ENCODE measurements around the gene SLC1A2.
A peak's percentile ranks its signal among the peaks of the same experiment; 100 is the strongest.
"Not testable (repeated sequence)": the region's sequence is repeated elsewhere in the genome, so short reads cannot be mapped to it uniquely, and the experiment has no call there.

Gene SLC1A2

DNA sequence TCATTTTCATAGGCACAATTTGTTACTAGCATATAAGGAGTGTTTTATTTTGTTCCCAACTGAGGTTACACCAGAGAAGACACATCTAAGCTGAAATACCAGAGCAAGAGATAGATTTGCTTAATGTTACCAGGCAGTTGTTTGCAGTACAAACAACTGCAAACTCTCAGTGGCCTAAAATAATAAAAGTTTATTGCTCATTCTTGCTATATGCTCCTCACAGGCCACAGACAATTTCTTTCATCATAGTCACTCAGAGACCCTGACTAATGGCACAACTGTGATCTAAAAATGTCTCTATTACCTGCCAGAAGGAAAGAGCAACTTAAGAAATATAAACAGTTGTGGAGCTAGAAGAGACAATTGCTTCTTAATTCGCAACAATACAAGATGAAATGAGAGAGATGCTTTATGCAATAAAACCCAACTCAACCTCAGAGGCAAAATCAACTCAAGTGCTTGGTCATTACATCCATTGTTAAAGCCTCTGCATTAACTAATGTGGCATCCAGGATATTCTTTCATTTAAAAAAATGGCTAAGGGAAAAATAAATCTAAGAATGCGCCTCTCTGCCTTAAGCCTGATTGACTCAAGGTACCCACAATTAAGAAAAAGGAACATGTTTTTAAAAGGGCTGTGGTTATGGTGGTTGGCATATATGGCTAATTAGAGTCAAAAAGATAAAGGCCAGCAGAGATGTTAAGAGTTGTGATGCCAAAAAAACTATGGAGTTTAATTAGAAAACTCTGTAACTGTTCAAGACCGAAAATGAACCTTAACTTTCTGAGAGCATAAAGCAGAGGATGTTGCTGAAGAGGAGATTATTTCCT is 176.7 kb downstream of the SLC1A2 start:
- no peak for DNase-seq (ENCODE audit: low spot score)

DNA sequence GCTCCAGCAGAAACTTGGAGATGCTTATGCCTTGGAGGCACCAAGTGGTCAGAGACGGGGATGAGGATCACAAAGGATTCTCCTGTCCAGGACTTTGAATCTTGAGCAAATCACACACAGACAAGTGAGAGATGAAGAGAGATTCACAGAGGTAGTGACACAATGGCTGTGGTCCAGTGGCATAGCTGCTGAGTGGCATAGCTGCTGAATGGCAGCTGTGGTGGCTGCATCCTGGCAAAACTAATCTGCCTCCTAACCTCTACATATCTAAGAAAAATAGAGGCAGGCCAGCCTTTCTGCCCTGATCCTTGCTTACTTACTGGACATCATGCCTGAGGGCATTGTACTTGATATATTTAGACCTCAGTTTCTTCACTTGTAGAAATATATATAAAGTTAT is 177.8 kb downstream of the SLC1A2 start:
- DNase-seq (ENCODE audit: low spot score): no peak

DNA sequence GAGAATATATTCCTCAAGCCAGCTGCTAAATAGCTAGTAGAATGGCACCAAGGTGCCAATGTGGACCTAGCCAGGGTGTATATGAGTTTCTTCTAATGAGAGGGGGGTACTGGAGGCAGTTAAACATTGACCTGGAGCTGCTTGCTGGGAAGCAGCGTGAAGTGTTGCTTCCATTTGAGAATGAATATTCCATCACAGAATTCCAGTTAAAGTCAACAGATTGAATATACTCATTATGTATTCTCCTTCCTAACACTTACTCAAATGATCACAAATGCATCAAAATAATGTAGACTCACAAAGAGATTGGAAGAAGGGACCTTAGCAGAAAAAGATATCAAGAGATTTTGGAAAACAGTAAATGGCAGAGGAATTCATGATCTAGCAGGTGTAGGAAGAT is 178.3 kb downstream of the SLC1A2 start:
- DNase-seq (ENCODE audit: low spot score): no peak

DNA sequence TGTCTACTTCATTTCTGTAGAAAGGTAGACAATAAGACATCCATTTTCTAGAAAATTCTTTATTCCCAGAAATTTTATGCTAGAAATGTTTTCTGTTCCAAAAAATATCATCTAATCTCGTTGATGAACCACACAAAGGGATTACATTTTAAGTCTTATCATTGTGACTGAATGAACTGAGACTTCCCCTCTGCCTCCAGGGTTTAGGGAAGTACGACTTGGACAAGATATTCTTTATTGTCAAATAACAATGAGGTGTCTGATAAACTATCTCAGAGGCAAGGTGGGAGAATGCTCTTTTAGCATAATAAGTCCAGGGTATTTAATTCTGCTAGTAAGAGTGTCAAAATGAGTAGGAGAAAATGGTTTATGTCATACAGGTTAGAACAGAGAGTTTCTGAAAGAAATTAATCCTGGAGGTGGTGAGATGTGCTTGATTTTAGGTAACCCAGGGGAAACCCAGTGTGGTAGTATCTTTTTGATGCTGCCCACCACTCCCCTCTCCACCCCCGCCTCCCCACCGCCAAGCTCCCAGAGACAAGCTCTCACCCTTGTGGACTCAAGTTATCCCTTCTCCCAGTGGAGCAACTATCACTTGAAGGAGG is 179.8 kb downstream of the SLC1A2 start:
- no peak for DNase-seq (ENCODE audit: low spot score)

DNA sequence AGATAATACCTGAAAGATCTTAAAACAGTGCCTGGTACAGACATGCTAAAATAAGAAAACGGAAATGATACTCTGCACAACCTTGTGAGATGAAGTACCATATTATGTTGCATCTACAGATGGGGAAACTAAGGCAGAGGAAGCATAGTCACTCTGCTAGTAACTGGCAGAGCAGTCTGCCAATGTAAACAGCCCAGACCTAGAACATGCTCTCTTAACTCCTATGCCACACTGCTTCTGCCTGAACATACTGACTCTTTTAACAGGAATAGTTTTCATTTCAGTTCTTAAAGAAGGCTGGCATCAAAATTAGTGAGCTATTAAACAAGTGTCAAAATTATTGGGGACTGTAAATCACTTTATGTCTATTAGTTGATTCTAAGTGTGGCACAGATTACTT is 180.5 kb downstream of the SLC1A2 start:
- DNase-seq (ENCODE audit: low spot score): no peak

DNA sequence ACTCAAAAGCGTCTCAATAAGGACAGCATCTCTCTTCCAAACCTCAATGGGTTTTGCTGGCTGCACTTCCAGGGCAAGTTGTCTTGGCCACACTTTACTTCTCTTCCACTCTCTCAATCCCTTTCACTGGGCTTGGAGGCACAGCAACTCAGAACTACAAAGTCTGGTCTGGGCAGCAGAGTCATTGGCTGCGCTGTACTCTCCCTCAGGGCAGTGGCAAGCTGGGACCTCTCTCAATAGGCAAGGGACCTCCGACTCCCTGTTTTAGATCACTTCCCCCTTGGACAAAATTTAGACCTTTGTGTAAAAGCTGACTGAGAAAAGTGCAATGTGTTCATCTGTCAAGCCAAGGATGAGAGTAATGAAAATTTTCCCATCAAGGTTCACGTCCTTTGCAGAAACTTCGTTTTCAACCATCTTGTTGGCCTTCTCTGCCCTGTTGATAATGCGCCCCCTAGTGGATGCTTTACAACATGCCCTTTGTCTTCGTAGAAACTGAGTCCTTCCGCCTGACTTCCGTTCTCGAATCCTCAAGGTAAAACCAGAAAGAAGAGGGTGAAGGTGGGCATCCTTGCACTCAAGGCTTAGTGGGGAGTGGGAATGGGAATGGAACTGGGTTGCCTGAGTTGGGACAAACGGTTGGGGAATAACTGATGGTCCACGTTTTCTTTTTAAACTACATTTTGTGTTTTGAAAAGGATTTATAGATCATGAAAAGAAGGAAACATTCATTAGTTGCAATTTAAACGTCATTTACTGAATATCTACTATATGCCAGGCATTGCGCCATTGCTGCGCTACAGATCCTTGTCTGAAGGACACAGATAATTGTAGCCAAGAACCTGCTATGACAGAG is 181.3 kb downstream of the SLC1A2 start:
- peak; percentile 64 for DNase-seq (ENCODE audit: low spot score)

DNA sequence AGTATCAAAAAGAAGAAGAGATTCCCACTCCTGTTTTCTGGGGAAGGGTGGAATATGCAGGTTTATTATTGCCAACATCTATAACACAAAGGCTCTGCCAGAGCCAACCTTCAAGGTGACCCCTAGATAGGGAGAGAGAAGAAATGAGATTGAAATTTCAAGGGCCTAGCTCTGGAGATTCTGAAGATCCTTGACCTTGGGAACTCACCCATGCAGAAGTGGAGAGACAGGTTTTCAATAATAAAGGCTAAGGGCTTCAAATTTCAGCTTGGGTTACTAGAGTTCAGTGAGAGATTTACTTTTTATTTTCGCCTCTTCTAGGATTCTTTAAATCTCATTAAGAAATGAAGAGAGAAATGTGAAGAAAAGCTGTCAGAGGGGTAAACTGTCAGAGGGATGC is 182.0 kb downstream of the SLC1A2 start:
- no peak for DNase-seq (ENCODE audit: low spot score)

DNA sequence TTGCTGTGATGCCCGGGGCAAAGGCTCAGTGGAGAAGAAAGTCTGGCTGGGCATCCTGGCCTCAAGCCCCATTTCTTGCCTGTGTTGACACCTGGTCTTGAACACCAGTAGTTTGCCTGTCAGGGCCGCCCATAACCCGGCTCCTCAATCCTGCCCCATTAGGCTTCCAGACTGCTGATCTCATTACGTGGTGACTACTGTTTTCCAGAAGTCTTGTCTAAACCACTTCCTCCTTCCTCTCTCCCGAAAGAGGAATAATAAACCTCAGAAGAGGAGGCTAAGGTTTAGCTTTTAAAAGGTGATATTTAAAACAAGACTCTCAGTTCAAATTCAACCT is 182.7 kb downstream of the SLC1A2 start:
- DNase-seq (ENCODE audit: low spot score): no peak

DNA sequence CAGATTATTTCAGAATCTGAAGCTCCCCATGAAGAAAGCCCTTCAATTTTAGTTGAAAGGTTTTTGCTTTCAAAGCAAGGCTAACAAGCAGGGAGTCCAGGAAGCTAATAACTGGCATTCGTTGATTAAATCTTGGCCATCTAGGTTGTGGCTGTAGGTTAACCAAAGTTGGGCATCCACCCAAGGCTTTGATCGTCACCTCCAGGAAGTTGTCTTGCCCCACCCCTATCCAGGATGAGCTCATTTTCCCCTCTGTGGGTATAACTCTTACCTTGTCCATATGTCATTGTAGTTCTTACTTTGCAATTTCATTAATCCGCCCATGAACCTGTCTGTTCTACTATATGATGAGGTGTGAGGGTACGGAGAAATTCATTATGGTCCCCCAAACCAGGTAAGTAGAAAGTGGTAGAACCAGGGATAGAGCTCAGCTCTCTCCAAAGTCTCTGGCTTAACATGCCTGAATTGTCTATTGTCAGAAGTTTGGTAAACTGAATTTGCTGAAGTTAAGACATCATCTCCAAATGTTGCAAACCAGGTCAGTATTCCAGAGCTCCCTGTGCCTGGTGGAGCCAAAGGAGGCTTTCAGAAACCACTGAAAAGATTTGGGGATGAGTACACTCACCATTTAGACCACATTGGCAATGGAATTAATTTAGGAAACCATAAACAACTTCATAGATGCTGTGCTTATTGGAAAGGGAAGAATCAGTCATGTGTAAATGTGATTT is 183.3 kb downstream of the SLC1A2 start:
- DNase-seq (ENCODE audit: low spot score): no peak

DNA sequence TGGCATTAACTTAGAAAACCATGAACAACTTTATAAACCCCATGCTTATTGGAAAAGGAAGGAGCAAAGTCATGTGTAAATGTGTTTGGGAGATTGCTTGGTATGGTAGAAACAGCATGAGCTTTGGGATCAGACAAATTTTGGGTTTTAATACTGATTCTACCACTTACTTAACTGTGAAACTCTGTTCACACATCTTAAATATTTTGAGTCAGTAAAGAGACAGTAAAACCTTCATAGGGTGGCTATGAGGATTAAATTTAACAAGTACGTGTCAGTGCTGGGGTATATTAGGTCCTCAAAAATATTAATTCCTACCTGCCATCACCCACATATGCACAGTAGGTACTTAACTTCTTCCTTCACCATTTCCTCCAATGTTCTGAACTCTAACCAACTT is 183.9 kb downstream of the SLC1A2 start:
- no peak for DNase-seq (ENCODE audit: low spot score)

DNA sequence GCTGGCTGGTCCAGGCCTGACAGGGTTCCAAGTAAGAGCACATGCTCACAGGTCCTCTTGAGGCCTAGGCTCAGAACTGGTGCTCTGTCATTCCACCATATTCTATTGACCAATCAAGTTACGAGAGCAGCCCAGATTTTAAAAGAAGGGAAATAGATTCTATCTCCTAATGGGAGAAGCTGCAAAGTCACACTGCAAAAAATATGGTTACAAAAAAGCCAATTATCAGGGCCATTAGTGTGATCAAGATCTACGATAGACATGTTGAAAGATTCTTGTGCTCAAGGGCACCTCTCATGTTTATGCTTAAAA is 184.2 kb downstream of the SLC1A2 start:
- no peak for DNase-seq (ENCODE audit: low spot score)

DNA sequence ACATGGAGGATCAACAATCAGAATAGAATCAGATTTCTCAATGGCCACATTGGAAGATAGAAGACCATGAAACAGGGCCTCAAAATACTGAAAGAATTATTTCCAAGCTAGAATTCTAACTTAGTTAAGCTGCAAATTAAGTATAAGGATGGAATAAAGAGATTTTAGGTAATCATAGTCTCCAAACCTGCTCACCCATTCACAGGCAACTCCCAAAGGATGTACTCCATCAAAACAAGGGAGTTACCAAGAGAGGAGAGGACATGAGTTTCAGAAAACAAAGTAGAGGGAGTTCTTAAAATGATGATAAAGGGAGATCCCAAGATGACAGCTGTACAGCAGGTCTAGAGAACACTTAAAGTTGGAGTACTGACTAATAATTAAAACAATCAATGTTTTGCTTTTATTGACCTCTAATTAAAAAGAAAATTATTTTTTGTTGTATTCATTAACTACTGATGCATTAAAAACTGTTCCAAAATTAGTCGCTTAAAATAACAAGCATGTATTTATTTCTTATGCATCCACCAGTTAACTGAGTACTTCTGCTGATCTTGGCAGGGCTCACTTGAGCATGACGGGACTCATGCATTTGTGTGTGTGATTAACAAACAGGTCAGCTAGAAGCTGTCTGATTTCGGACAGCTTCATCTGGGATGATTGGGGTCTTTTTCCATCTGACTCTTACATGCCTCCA is 184.8 kb downstream of the SLC1A2 start:
- DNase-seq (ENCODE audit: low spot score): no peak

DNA sequence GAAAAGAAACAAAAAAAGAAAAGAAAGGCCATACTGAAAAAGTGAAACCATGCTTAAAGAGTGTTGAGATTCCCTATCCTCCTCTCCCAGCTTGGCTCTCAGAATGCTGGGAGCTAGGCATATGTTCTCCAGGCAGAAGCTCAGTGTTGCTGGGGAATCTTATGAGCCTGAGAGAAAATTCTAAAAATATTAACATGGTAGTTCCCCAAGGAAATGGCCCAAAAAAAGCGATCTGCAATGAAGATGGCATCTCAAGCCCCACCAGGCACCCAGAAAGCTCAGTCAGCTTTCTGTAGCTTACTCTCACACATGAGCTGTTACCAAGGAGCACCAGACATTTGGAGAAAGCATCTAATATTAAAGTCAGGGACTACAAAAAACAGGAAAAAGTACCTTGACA is 185.8 kb downstream of the SLC1A2 start:
- no peak for DNase-seq (ENCODE audit: low spot score)

DNA sequence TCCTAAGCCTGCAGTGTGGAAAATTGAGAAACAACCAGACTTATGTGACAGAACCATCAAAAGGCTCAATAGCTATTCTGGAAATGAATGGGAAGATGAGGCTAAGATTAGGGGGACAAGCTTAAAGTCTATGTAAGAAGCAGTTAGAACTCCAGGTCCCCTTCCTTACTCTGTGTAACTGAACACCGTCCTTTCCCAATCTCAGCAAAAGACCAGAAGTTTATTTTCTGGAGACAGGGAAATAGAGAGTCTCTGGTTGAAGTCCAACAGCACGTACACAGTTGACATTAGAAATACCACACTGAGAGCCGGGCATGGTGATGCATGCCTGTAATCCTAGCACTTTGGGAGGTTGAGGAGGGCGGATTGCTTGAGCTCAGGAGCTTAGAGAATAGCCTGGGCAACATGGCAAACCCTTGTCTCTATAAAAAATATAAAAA is 186.4 kb downstream of the SLC1A2 start:
- DNase-seq (ENCODE audit: low spot score): no peak

DNA sequence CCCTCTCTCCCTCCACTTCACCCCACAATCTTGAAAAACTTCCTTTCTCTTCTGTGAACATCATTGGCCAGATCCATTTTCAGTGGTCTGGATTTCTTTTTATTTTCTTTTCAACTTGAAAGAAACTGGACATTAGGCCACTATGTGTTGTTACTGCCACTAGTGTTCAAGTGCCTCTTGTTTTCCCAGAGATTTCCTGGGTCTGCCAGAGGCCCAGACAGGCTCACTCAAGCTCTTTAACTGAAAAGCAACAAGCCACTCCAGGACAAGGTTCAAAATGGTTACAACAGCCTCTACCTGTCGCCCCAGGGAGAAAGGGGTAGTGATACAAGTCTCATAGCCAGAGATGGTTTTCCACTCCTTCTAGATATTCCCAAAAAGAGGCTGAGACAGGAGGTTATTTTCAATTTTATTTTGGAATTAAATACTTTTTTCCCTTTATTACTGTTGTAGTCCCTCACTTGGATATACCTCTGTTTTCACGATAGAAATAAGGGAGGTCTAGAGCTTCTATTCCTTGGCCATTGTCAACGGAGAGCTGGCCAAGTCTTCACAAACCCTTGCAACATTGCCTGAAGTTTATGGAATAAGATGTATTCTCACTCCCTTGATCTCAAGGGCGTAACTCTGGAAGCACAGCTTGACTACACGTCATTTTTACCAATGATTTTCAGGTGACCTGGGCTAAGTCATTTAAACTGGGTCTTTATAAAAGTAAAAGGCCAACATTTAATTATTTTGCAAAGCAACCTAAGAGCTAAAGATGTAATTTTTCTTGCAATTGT is 188.1 kb downstream of the SLC1A2 start:
- no peak for DNase-seq (ENCODE audit: low spot score)

DNA sequence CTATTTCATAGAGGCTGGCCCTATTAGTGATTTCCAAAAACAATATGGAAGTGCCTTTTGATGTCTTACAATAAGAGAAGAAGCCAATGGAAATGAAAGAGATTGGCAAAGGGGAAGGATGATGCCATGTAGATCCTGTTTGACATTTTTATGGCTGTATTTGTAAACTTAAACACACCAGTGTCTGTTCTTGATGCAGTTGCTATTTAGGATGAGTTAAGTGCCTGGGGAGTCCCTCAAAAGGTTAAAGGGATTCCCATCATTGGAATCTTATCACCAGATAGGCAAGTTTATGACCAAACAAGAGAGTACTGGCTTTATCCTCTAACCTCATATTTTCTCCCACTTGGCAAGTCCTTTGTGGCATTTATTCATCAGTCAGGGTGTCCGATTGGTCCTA is 189.0 kb downstream of the SLC1A2 start:
- no peak for DNase-seq (ENCODE audit: low spot score)

DNA sequence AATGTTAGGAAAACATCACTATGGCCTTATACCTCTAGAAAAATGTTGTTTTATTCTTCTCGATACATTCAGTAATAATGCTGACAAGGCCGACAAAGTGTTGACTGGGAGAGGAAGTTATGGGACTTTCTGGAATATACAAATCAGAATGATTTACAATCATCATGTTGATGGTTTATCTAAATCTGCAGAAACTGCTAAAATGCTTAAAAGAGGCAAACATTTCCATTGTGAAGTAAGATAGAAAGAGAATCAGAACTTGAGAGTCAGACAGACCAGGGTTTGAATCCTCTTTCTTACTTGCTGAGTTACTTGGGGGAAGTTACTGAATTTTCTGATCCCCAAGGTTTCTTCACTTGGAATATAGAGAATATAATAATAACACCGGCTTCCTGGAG is 191.0 kb downstream of the SLC1A2 start:
- DNase-seq (ENCODE audit: low spot score): no peak

DNA sequence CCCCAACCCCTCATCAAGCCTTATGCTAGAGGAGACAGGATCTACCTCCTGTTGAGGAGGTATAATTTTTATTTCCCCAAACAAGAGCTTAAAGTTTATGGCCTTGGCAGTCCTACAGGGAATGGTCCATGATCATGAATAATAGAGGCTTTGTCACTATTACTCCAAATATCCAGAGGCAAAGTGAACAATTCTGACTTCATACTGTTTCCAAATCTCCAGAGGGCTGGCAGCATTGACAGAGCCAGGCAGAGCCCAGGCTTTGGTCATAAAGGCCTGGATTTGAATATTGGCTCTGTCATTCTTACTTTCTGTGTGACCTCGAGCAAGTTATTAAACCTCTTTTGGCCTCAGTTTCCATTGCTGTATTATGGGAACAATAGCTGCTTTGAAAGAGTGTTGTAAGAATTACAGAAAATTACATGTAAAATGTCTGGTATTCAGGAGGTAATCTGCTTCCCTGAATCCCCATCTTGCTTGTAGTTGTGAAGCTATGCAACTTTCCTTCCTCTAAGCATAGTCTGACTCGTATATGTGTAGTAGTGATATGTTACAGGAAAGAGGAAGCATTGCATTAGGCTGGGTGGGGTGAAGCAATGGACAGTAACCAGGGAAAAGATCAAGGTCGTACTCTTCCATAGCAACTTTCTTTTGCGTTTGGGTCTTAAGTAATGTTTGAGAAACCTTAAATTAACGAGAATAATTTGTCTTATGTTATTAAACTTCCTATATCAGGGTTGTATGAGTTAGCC is 191.6 kb downstream of the SLC1A2 start:
- peak; percentile 19 for DNase-seq (ENCODE audit: low spot score)

DNA sequence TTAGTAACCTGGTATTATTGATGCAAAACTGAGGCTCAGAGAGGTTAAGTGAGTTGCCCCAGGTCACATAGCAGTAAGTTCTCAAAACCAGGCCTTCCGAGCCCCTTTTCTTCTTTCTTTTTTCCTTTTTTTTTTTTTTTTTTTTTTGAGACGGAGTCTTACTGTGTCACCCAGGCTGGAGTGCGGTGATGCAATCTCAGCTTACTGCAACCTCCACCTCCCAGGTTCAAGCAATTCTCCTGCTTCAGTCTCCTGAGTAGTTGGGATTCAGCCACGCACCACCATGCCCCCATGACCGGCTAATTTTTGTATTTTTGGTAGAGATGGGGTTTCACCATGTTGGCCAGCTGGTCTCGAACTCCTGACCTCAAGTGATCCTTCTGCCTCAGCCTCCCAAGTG is 192.6 kb downstream of the SLC1A2 start:
- not testable (repeated sequence) for DNase-seq (ENCODE audit: low spot score)

DNA sequence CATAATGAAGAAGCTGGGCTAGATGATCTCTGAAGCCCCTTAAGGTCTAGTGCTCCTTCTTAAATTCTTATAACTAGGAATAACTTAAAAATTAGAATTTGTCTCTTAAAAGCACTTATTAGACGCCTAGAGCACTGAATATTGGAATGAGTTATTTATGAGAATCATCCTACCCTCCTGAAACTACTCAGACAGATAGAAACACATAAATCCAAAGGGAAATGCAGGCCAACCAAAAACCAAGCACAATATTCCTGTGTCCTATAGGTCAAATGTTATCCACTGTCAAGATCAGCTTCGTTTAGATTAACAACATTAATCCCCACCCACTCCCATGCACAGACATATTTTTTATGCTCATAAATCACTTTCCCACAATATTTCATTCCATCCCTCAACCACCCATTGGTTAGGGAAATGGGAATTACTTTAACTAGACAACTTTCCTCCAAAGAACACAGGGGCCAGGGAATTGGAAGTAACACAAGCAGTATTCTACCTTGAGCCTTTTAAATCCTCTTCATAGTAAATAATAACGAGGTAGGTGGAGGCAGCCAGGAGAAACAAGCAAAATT is 193.3 kb downstream of the SLC1A2 start:
- DNase-seq (ENCODE audit: low spot score): no peak

Measured in RKO (cell line).